Spinal cord (tissue), 10 donors: ENCODE measurements around the gene TRIM7. TPM values are rescaled to one million over a fixed set of nuclear protein-coding genes. Genes with fewer than 3 reads are reported as not detected.
A peak's percentile ranks its signal among the peaks of the same experiment; 100 is the strongest.

Experiments used
- DNase-seq, 6 donors: peaks; one replicate each; pipeline versions ENCODE4 v3.0.0 to v3.0.0-alpha.2; 2013 to 2015; ENCODE audit warnings: low spot score in 6 of 6, low read depth in 4 of 6
- H3K27ac ChIP-seq: one replicate; pipeline ENCODE4 v1.5.1; 2013; ENCODE audit warnings: low read depth, low read length, control low read depth
- H3K27me3 ChIP-seq: one replicate; pipeline ENCODE4 v1.6.1; 2013; ENCODE audit warnings: low read length; ENCODE audit not compliant: control insufficient read depth, insufficient read depth
- H3K36me3 ChIP-seq: one replicate; pipeline ENCODE4 v1.6.1; 2013; ENCODE audit warnings: low read length; ENCODE audit not compliant: control insufficient read depth, insufficient read depth
- H3K4me1 ChIP-seq: one replicate; pipeline ENCODE4 v1.6.1; 2013; ENCODE audit warnings: low read length; ENCODE audit not compliant: control insufficient read depth, insufficient read depth
- H3K4me3 ChIP-seq: one replicate; pipeline ENCODE4 v1.5.1; 2013; ENCODE audit warnings: low read depth, low read length, control low read depth
- H3K9me3 ChIP-seq: one replicate; pipeline ENCODE4 v1.6.1; 2013; ENCODE audit warnings: low read length; ENCODE audit not compliant: control insufficient read depth, insufficient read depth
- whole genome bisulfite sequencing: methylation state at CpG from one replicate; pipeline ENCODE4 v1.1.5; 2013; ENCODE audit warnings: missing lambda C conversion rate; ENCODE audit not compliant: insufficient coverage; 5-methylcytosine and 5-hydroxymethylcytosine counted together
- polyA plus RNA-seq, 2 donors: library from polyadenylated mRNA; unstranded; fragments of 120-200 nt; gene quantifications; one replicate each; pipeline ENCODE4 v1.2.1, GENCODE V29; 2013; ENCODE audit not compliant: insufficient read length in 2 of 2
- total RNA-seq, 2 donors: library from RNA; depleted of rRNA in 1 of 2; stranded (reverse); fragments of 120-200 nt in 1 of 2; fragments of >200 nt in 1 of 2; gene quantifications; one replicate each; pipeline versions ENCODE4 v1.2.3 to v1.2.4, GENCODE V29; 2013 to 2014
- donor health status: healthy.

Gene TRIM7
- total and polyA plus RNA-seq, 4 donors: 1.8 to 7.3 (median 4.1) TPM

DNA sequence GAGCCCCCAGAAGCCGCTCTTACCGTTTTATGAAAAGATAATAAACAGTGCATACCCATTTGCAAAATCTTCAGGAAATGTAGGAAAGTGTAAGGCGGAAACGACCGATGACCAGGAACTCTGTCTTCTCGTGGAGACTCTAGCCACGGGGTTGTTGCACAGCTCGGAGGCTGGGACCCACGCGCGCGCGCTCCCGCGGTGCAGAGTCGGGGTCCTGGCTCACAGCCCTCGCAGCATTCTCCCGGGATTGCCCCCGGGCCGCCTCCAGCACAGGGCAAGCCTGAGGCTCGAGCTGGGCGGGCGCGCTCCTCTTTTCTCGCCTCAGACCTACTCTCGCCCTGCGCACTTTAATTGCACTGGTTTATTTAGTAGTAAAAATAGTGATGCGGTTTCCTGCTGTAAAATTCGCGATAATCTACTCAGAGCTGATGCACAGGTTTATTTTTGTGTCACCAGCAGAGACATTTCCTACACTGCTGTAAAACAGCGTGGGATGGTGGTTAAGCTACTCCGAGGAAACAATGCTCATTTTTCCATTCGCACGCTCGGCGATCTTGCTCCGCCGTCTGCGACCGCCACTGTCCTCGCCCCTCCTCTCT lies 15.5 kb downstream of the TRIM7 start:
- Histone ChIP-seq H3K36me3 (no peaks in the 10 kb centered on the region), H3K27ac (peak overlapping the region; percentile 50), H3K4me1 (peaks cover 41% of the 10 kb centered on the region), H3K27me3 (no peaks in the 10 kb centered on the region), H3K9me3 (no peaks in the 10 kb centered on the region), H3K4me3 (peak overlapping the region; percentile 88)
- peak in 2 of 6 donors; percentile 70 to 75 for DNase-seq
- 0% methylated on average over 32 of the region's 41 CpGs for WGBS

DNA sequence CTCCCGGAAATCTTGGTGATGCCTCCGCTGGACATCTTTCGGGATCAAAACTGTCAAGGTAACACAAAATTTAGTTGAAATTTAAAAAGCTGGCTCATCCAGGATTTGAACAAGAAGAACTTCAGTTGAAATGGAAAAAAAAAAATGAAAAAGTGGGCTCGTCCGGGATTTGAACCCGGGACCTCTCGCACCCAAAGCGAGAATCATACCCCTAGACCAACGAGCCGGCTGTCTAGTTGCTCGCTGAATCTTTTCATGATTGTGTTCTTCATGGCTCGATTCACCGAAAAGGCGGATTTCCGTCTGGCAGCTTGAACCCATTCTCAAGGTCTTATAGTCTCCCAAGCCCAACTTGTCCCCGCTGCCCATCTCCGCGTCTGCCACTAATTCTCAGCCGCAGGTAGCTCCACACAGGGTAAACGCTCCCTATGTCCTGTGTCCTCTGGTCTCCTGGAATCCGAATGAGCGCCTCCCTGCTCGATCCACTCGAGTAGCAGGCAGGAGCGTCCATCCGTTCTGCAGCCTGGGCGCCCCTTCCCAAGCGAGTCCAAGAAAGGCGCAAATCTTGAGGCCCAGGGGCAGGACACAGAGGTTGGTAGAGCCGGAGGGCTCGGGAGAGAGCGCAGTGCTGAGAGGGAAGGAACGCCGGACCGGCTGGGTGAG lies 16.2 kb downstream of the TRIM7 start:
- 0% methylated on average over 30 of the region's 35 CpGs for WGBS
- H3K4me3 ChIP-seq: peak overlapping the region; percentile 88
- no peaks in the 10 kb centered on the region for H3K36me3 ChIP-seq
- H3K4me1 ChIP-seq: peaks cover 42% of the 10 kb centered on the region
- no peaks in the 10 kb centered on the region for H3K9me3 ChIP-seq
- peak overlapping the region; percentile 50 for H3K27ac ChIP-seq
- DNase-seq: peak in 4 of 6 donors; percentile 80 to 94 (median 87)
- no peaks in the 10 kb centered on the region for H3K27me3 ChIP-seq

DNA sequence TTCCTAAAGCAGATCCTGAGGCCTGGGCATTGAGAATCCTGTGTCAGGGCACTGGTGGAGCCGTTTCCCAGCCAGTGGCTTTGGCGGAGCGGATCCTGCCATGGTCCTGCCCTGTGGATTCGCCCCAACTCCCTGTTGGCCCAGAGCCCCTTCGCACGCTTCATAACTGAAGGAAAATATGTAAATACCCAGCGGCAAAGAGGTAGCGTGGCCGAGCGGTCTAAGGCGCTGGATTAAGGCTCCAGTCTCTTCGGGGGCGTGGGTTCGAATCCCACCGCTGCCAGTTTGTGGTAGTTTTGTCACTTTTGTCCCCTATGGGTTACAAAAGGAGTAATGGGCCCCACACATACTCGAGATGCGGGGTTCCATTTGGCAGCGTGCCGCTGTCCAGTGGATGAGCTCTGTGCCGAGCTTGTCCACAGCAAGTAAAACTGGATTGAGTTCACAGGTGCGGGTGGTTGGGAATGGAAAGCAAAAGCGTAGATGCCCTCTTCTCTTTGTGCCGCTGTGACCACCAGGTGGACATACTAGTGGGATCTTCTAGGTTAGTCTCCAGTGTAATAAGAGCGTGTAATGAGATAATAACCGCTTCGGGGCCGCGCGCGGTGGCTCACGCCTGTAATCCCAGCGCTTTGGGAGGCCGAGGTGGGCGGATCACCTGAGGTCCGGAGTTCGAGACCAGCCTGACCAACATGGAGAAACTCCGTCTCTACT lies 17.3 kb downstream of the TRIM7 start:
- Histone ChIP-seq H3K36me3 (no peaks in the 10 kb centered on the region), H3K27me3 (no peaks in the 10 kb centered on the region), H3K4me1 (peaks cover 42% of the 10 kb centered on the region), H3K4me3 (peak overlapping the region; percentile 24), H3K27ac (no peak overlapping the region), H3K9me3 (no peaks in the 10 kb centered on the region)
- peak in 2 of 6 donors; percentile 84 to 89 for DNase-seq
- 2% methylated on average over 29 of the region's 37 CpGs for WGBS

GRCh38 chr5:181186986-181187499 lies 18.0 kb downstream of the TRIM7 start:
- Histone ChIP-seq H3K4me1 (peaks cover 40% of the 10 kb centered on the region), H3K4me3 (peak overlapping the region; percentile 24), H3K27me3 (no peaks in the 10 kb centered on the region), H3K9me3 (no peaks in the 10 kb centered on the region), H3K27ac (no peak overlapping the region), H3K36me3 (no peaks in the 10 kb centered on the region)
- 26% methylated on average over 3 of the region's 8 CpGs for WGBS
- DNase-seq: no peak

DNA sequence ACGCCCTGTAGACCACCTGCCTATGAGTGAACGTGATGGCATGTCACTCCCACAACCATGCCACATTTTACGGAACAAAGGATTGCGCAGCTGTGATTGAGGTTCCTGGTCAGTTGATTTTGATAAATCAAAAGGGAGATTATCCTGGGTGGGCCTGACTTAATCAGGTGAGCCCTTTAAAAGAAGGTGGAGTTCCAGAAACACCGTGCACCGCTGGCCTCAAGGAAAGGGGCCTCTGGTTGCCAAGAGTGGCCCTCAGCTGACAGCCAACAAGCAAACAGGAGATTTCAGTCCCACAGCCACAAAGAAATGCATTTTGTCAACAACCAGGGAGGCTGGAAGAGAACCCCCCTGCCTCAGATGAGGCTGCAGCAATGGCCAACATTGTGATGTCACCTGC lies 19.0 kb downstream of the TRIM7 start:
- Histone ChIP-seq H3K36me3 (no peaks in the 10 kb centered on the region), H3K4me1 (peaks cover 37% of the 10 kb centered on the region), H3K27ac (no peak overlapping the region), H3K4me3 (no peak overlapping the region), H3K9me3 (no peaks in the 10 kb centered on the region), H3K27me3 (no peaks in the 10 kb centered on the region)
- DNase-seq: no peak
- WGBS: 75% methylated on average over 2 of the region's 6 CpGs

GRCh38 chr5:181185560-181185959 lies 19.4 kb downstream of the TRIM7 start:
- H3K27ac ChIP-seq: no peak overlapping the region
- H3K36me3 ChIP-seq: no peaks in the 10 kb centered on the region
- no peak for DNase-seq
- peaks cover 33% of the 10 kb centered on the region for H3K4me1 ChIP-seq
- no peaks in the 10 kb centered on the region for H3K27me3 ChIP-seq
- 95% methylated on average over 13 of the region's 13 CpGs for WGBS
- H3K9me3 ChIP-seq: no peaks in the 10 kb centered on the region
- H3K4me3 ChIP-seq: no peak overlapping the region

DNA sequence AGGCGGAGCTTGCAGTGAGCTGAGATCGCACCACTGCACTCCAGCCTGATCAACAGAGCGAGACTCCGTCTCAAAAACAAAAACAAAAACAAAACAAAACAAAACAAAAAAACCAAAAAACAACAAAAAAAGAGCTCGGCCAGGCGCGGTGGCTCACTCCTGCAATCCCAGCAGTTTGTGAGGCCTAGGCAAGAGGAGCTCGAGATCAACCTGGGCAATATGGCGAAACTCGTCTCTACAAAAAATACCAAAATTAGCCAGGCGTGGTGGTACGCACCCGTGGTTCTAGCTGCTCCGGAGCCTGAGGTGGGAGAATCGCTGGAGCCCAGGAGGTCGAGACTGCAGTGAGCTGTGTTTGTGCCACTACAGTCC lies 20.2 kb downstream of the TRIM7 start:
- H3K4me3 ChIP-seq: no peak overlapping the region
- no peaks in the 10 kb centered on the region for H3K27me3 ChIP-seq
- DNase-seq: no peak
- H3K9me3 ChIP-seq: no peaks in the 10 kb centered on the region
- WGBS: 87% methylated on average over 12 of the region's 16 CpGs
- no peak overlapping the region for H3K27ac ChIP-seq
- H3K36me3 ChIP-seq: no peaks in the 10 kb centered on the region
- peaks cover 26% of the 10 kb centered on the region for H3K4me1 ChIP-seq

- Histone ChIP-seq H3K36me3 (no peaks in the 10 kb centered on the region), H3K27me3 (no peaks in the 10 kb centered on the region), H3K27ac (no peak overlapping the region), H3K4me1 (peaks cover 20% of the 10 kb centered on the region), H3K4me3 (no peak overlapping the region), H3K9me3 (no peaks in the 10 kb centered on the region)
- DNase-seq: no peak
- WGBS: 74% methylated on average over 8 of the region's 12 CpGs
Measured at GRCh38 chr5:181182651-181183050, 22.3 kb downstream of the TRIM7 start.

GRCh38 chr5:181181650-181182565 lies 23.1 kb downstream of the TRIM7 start:
- peak in 2 of 6 donors; percentile 55 to 80 for DNase-seq
- H3K27ac ChIP-seq: no peak overlapping the region
- H3K36me3 ChIP-seq: no peaks in the 10 kb centered on the region
- peaks cover 15% of the 10 kb centered on the region for H3K4me1 ChIP-seq
- WGBS: 49% methylated on average over 18 of the region's 25 CpGs
- H3K27me3 ChIP-seq: peaks cover 7% of the 10 kb centered on the region
- H3K9me3 ChIP-seq: no peaks in the 10 kb centered on the region
- H3K4me3 ChIP-seq: no peak overlapping the region
